Kidney tubule cell (primary cell): ENCODE results near the gene DISC1.
"Not testable (repeated sequence)": the region's sequence is repeated elsewhere in the genome, so short reads cannot be mapped to it uniquely, and the experiment has no call there.

ENCODE experiments used
- DNase-seq: peaks from one replicate; pipeline ENCODE4 v3.0.0-alpha.2; 2018; ENCODE audit warnings: low spot score

The DISC1 gene

DNA sequence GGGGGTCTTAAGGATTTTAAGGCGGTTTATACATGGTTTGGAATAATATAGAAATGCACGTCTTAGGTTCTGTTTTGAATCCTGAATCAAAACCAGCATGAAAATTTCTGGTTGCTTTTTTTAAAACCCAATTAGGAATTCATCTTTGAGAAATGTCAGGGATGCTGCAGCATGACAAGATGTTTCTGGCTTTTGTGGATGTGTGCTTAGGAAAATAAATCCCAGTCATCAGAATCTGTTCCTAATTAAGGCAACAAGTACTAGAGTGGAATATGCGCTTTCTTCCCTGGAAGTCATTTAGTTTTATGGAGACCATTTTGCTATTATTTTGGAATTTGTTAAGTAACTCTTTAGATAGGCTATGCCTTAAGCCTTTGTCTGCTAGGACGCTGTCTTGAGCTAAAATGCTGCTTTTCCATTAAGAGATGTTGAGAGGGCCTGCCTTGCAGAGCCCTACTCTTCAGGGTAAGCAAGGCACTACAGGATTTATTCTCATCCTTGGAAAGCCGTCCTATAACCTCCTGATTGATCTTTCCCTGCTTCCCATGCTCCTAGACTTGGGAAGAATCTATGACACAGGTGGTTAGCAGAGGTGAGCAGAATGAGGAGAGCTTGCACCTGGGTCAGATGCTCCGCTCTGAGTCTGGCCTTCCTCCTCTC, 332.8 kb downstream of the DISC1 start:
- DNase-seq, result no peak

DNA sequence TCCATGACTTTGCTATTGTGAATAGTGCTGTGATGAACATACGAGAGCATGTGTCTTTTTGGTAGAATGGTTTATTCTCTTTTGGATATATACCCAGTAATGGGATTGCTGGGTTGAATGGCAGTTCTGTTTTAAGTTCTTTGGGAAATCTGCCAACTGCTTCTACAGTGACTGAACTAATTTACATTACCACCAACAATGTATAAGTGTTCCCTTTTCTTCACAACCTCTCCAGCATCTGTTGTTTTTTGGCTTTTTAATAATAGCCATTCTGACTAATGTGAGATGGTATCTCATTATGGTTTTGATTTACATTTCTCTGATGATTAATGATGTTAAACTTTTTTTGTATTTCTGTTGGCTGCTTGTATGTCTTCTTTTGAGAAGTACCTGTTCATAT, 335.2 kb downstream of the DISC1 start:
- not testable (repeated sequence) for DNase-seq

DNA sequence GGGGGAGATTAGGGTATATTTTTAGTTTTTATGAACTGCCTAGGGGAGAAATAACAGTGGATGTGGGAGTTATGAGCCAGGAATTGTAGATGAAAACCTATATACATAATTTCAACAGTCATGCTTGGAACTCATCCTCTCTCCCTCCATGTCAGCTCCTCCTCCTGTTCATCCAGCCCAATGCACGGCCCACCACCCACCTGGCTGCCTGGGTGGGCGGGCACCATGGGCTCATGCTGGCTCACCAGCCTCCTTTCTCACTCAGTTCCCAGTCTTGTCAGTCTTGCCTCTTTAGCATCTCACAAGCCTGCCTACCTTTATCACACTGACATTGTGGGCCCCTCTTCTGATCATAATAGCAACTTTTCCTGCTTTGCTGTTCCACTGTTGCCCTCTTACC, 336.0 kb downstream of the DISC1 start:
- DNase-seq, result no peak

DNA sequence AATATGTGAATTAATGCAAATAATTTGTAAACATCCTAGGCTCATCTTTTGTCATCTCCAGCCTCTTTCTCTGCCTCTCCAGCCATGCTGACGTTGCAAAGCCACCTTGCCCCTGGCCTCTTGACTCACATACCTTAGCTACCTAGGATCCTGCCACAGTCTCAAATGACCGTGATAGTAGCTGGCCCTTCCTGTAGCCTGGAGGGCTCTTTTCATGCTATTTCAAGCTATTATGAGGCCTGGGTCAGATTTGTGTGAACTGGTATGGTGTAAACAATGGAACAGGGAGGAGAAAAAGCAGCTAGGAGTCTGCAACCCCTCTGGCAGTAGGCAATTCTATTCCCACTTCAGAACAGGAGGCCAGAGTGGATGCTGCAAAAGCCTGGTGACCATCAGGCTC, 337.7 kb downstream of the DISC1 start:
- DNase-seq, result no peak

DNA sequence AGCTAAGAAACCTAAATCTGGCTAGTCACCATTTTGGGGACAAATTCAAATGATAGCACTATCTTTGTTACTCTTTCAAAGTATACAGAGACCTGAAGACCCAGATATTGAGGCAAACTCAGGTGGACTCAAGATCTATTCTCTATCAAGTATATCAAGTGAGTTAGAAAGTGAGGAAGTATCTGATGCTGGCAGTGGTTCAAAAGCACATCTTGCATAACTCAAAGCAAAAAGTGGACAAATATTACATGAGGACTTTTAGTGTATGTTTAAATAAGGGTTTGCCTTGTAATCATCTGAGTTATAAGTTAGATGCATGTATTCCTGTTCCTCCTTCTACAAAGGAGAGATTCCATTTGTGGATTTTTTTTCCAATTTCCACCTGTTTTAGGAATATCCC, 338.4 kb downstream of the DISC1 start:
- DNase-seq, result no peak

DNA sequence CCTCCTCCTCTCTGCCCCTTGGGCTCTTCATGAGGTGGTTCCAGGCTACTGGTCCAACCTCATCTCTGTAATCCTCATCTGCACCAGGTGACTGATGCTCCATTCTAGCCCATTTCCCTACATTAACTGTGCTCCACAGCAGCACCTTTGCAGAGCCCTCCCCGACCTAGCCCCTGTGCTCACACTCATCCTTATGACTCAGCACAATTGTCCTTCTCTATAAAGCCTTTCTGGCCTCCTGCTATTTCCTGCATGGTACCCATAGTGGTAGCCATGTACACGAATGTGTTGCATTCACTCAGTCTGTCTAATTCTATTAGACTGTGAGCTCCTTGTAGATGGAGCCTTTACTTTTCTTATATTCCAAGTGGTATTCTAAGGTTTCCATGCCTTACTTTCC, 339.0 kb downstream of the DISC1 start:
- no peak for DNase-seq

DNA sequence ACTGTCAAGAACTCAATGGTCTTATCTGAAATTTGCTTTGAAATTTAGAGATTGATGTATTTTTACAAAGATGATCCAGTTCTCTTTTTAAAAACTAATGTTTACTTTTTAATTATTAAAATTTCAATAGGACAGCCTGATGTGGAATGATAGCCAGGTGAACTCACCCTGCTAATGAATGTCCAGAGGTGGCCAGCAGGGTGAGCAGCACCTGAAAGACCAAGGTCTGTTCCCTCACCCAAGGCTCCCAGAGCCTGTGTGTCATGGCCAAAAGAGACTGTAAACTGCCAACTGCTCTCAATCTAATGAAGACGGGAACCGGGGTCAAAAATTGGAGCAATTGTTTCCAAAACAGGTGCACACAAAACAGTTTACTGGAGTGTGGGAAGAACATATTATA, 340.4 kb downstream of the DISC1 start:
- no peak for DNase-seq

DNA sequence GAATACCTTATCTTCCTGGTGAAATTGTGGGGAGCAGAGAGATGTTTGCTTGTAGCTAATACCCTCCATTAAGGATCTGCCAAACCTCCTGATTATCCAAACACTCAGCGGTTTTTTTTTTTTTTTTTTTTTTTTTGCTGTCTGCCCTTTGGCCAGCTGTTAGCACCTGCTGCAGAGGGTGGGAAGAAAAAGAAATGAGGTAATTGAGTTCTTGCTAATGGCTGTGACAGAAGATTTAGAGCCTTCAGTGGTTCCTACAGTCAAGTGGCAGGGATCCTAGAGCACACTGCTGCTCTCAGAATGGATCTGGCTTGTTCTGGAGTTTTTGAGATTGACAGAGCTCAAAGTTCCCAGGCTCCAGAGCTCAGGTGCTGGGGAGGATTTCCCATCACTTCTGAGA, 342.5 kb downstream of the DISC1 start:
- no peak for DNase-seq

DNA sequence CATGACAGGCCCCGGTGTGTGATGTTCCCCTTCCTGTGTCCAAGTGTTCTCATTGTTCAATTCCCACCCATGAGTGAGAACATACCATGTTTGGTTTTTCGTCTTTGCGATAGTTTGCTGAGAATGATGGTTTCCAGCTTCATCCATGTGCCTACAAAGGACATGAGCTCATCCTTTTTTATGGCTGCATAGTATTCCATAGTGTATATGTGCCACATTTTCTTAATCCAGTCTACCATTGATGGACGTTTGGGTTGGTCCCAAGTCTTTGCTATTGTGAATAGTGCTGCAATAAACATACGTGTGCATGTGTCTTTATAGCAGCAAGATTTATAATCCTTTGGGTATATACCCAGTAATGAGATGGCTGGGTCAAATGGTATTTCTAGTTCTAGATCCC, 343.2 kb downstream of the DISC1 start:
- DNase-seq, result not testable (repeated sequence)

DNA sequence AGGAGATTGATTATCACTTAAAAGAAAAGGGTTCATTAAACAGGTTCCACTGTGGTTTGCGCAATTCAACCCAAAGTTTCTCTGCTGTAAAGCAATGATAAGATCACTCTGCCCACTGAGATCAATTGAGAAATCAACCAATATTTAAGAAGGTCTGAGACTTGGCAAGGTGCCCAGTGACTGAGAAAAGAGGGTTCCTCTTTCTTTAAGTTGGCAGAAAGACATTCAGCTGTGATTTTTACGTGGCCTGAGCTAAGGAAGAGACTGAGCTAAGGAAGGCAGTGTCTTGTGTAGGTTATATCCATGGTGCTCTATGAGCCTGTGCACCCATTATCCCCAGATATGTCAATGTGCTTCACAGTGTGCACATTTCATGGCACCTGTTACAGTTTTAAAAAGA, 344.1 kb downstream of the DISC1 start:
- no peak for DNase-seq

DNA sequence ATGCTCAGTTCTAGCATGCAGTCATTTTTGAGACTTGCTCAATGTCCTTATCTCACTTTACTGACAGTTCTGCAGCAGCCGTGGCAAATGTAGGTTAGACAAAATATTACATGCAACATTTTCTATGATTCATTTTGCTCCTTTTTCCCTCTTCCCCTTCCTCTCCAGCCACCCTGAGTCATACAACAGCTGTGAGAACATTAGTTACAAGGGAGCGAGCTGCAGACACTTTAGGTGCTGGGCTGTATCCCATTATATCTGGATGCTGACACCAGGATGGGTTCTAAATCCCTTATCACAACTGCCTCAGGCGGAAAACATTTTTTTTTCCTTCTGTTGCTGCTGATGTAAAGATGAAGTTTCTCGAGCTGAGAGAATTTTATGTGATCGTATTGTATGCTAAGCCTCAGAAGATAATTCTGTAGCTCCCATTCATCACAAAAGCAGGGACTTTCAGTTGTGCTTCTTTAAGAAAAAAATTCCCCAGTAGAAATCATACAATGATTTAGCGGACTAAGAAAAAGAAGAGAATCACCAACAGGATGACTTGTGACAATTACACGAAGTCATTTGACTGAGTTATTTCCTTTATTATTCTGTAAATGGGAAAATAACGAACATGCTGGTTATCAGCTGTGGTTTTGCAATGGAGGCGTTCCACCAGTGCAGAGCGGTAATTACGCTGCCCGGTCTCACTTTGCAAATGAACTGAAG, 345.0 kb downstream of the DISC1 start:
- no peak for DNase-seq

DNA sequence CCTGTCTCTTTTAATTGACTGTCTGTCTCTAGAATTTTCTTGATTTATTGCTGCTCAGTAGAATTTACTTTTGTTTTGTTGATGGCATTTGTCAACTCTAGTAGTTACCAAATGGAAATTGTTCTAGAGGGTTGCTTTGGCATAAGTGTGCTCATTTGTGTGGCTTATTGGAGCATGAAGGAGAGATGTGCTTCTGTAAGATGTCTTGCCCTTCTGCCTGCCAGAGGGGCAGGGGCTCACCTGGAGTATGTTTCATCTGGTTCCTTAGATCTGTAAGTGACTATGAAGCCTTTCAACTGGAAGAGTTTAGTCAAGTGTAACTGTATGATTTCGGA, 345.5 kb downstream of the DISC1 start:
- DNase-seq, result no peak

DNA sequence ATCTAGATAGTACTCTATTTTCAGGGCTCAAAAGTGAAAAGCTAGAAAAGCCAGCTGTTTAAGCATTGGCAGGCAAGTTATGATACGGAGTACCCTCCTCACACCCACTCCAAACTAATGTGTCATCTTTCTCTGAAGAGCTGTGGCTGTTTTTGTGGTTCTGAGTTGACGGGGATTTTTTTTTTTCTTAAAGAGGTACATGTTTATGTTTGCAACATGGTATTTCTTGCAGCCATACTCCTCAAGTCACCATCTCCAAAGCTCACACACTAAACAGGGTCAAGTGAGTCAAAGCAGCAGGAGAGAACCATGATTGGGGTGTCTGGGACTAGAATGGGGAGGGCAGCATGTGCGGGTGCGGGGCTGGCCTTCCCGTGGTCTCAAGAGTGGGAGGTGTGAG, 347.2 kb downstream of the DISC1 start:
- DNase-seq, result no peak

DNA sequence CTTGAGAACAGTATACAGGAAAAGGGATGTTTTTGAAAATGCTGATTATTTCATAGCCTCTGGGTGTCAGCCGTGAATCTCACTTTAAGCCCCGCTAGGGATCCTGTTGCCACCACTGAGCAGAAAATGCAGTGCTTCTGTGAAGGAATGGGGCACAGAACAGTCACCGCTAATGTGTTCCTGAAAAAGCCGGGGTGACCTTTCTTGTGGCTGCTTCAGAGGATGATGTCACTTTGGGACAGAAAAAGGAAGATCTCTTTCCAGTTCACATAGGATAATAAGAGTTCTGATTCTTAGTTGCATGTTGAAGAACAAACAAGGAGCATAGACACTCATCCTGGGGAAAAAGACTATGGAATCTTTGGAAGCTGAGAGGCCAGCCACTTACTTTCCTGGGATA, 349.6 kb downstream of the DISC1 start:
- DNase-seq, result no peak

DNA sequence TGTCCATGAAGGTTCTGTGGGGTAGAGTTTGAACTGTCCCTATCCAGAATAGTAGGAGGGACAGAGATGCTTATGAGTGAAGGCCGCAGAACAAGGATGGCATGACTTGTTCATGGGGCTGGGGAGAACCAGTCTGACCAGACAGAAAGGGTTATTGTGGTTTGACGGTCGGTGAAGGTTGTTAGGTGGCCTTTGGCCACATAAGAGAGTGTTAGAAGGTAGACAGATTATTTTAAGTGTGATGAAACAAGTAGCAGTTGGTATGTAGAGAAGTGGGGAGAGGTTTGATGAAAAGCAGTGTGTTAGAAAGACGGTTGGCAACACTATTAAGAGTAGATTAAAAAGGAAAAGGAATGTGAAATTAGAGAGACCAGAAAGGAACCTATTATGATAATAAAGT, 355.1 kb downstream of the DISC1 start:
- DNase-seq, result no peak

DNA sequence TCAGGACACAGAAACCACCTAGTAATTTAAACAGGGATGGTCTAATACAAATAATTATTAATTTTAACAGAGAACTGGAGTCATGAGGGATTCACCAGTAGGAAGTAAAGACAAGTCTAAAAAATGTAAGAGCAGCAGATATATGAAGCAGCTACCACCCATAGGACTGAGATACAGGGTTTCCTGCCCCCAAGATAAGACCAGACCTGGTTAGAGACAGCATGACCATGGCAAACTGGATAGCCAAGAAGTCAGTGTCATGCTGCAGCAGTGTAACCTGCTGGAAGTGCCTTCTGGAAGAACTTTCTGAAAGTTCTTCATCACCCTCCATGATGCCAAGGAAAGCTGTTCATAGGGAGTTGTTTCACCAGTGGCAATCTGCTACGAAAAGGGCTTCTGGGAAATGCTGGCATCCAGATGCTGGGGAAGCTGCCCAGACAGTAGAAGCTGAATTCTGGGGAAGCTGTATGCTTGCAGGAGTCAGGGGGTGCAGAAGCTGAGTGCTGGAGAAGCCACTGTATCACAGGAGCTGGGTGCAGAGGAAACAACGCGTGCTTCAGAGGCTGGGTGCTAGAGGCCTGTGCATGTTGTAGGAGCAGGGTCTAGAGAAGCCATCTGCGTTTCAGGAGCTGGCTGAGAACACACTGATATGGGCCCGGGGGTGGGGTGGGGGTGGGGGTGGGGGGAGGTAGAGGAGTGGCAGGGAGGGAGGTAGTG, 356.4 kb downstream of the DISC1 start:
- no peak for DNase-seq

DNA sequence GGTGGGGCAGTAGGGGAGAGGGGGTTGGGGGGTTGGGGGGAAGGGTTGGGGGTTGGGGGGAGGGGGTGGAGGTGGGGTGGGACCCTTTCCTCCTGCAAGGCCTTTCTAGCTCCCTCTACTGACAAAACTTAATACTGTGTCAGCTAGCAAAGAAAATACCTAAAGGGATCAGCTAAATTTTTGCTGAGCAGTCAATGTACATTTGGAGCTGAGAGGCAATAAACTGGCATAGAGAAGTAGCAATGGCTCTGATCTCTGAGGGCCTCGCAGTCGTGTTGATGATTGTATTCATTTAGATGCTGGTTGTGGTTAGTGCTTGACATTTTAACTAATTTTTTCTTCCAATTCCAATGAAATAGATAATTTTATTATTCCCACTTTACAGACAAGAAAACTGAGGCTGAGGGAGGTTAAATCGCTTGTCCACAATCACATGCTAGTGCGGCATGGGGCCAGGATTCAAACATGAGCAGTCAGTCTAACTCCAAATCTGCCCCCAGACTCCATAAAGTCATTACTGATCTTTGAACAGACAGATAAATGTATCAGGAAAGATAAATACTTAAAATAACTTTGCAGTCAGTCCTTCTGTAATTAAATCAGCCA, 357.1 kb downstream of the DISC1 start:
- DNase-seq, result no peak

DNA sequence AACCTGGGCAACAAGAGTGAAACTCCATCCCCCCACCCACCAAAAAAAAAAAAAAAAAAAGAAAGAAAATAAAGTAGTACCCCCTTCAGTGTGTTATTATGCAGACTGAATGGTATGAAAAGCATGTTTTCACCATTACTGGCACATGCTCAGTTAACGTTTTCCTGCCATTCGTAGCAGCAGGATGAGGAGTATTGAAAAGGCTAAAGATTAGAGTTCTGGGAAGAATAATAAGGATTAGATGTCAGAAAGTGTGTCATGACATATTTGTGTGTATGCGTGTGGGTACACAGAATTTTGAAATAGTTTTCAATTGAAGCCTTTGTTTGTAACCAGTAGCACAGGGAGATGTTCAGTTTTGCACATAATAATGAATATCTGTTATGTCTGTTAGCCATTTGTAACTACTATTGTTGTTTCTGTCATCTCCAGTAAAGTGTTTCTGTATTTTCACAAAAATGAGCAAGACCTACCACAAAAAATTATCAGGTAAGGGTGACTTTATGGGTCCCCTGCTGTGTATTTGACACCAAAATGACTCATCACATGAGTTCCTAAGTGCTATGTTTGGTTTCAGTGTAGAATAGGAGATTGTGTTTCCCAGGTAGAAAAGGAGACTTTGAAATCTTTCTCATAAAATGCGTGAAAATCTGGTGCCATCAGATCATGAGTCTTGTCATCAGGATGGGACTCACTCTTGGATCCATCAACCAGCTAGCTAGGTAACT, 358.9 kb downstream of the DISC1 start:
- DNase-seq, result no peak

DNA sequence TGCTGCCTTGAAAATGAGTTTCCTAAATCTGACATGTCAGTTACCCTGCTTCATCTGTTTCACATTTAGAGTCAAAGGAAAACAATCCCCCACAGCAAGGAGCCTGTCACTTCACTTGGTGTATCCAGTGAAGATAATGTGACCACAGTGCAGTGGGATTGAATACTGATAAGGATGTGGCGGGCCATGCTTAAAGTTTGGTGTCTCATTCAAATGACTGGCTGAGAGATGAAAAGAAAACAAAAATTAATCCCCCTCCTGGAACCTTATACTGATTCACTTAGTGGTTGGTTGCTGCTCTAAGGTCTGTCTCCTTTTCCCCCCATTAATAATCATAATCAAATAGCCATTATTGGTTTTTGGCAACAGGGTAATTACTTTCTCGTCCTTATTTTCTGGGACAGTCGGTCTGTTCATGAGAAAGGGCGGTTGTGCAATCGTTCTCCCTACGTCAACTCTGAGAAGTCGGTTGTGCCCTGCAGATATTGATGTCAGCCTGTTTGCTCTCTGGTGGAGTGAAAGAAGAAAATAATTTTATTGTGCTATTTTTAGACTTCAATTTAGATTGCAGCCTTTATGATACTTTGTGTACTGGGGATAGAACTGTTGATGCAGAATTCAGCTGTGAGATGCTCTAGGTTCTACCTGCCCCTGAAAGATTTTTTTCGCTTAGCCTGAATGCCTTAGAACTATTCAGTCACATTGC, 360.2 kb downstream of the DISC1 start:
- DNase-seq, result no peak

DNA sequence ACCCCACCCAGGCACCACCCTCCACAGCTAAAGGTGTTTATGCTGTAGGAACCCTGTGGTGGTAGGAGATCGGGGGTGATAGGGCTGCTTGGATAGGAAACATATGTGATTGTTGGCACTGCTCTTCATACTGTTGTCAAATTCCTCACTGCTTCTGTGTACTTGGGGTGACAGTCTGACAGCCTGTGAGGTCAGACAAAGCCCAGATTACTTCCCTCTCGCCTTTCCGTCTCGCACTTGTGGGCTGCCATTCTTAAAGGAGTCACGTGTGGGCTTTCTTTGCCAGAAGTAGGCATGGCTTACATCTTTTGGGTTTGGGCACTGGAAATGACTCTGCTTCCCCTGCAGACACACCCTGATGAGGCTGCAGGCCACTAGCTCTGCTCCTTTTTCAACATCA, 363.8 kb downstream of the DISC1 start:
- DNase-seq, result no peak

DNA sequence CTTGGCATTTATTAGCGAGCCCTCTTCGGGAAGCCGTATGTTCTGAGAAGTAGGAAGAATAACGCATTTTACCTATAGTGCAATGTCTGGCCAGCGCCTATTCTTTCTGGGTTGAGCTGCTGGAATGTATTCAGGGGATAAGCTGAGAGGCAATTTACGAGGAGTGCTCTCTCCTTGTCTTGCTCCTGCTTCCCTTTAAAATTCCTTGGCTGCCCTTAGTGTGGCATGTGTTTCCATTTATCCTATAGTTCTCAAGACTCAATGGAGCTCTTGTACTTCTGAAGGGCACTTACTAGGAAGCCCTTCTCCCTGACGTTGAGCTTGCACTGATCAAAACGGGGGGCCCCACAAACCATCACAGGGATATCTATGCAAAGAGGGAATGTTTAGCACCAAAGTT, 364.6 kb downstream of the DISC1 start:
- DNase-seq, result no peak

DNA sequence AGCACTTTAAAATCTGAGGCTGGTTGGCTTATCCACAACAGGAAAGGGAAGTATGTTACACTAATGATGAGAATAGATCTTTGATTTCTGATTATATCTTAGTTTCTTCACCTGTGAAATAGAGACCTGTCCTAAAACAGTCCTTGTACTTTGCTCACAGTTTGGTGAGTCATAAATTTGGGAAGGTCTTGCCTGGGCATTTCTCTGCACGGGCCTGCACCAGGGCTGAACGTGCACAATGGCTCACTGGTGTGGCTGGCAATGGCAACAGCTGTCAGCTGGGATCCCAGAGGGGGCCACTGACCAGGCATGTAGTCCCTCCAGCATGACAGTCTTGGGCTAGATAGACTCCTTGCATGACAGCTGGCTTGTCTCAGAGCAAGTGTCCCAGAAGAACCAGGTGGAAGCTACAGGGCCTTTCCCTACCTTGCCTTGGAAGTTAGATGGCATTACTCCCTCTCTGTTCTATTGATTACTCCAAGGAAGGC, 367.4 kb downstream of the DISC1 start:
- DNase-seq, result no peak
